ENCODE data around the gene PLA2G5. TPM values are rescaled to one million over a fixed set of nuclear protein-coding genes. Genes with fewer than 3 reads are reported as not detected.

PLA2G5 gene
- total and polyA plus RNA-seq, 2 of the 8 experiments (the other 6 are each of a cell fraction or from before 2014, with no cell fraction given) = 0.05 TPM; not detected in 1

DNA sequence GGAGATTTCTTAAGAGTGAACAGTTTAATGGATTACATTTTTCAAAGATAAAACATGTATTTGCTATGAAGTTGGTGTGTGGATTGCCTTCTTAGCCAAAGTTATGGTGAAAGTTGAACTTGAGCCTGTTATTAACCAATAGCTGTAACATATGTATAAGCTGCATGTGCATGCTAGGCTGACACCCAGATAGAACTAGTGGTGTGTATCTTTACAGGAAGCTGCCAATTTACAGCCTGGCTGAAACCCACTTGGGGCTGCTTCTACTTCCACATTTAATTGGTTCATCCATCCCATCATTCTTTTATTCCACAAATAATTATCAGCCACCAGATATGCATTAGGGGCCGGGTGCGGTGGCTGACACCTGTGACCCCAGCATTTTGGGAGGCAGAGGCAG, 3.3 kb downstream of the PLA2G5 start:
- no peaks in the 10 kb centered on the region for H3K79me1 ChIP-seq (ENCODE audit: low read depth, low read length)
- TF ChIP-seq NANOG (IDR thresholded peaks at IDR 0.05; ENCODE audit: insufficient read depth, low read depth, low read length, poor library complexity, severe bottlenecking) = no peak
- TF ChIP-seq CTBP2 (IDR thresholded peaks at IDR 0.05; ENCODE audit: borderline replicate concordance, insufficient read depth, insufficient read length, low read length) = no peak
- no peak for TF ChIP-seq TAF1 (IDR thresholded peaks at IDR 0.05; ENCODE audit: low read depth, low read length)
- no peak for TF ChIP-seq TCF12 (IDR thresholded peaks at IDR 0.05; ENCODE audit: low read depth, low read length)
- no peak for TF ChIP-seq CREB1 (IDR thresholded peaks at IDR 0.05)
- no peak for TF ChIP-seq CHD1 (IDR thresholded peaks at IDR 0.05; ENCODE audit: low read depth, low read length)
- no peak for TF ChIP-seq SIRT6 (IDR thresholded peaks at IDR 0.05; ENCODE audit: low read length)
- no peak for TF ChIP-seq FOSL1 (IDR thresholded peaks at IDR 0.05; ENCODE audit: insufficient read depth, low read depth, low read length)
- TF ChIP-seq RFX5 (IDR thresholded peaks at IDR 0.05; ENCODE audit: borderline replicate concordance, low read depth, low read length) = no peak
- no peak for TF ChIP-seq POLR2A (IDR thresholded peaks at IDR 0.05; ENCODE audit: control extremely low read depth in 1 of 2, low read depth in 2 of 2, low read length in 2 of 2)
- TF ChIP-seq EP300 (IDR thresholded peaks at IDR 0.05; ENCODE audit: borderline replicate concordance in 1 of 2, low read depth in 2 of 2, low read length in 2 of 2) = no peak
- no peak for TF ChIP-seq EZH2 (IDR thresholded peaks at IDR 0.05; ENCODE audit: low read depth, low read length, severe bottlenecking)
- no peak for TF ChIP-seq SUZ12 (IDR thresholded peaks at IDR 0.05; ENCODE audit: low read length)
- no peak for TF ChIP-seq PHF8 (conservative IDR thresholded peaks at IDR 0.05; ENCODE audit: low read depth, low read length)
- TF ChIP-seq, protein P1, sequence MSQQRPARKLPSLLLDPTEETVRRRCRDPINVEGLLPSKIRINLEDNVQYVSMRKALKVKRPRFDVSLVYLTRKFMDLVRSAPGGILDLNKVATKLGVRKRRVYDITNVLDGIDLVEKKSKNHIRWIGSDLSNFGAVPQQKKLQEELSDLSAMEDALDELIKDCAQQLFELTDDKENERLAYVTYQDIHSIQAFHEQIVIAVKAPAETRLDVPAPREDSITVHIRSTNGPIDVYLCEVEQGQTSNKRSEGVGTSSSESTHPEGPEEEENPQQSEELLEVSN (IDR thresholded peaks at IDR 0.05) = no peak

More for the DNA sequence above, 3.3 kb downstream of the PLA2G5 start:
- Histone ChIP-seq H3K14ac (ENCODE audit: insufficient read length) (no peak overlapping the region), H2AFZ (ENCODE audit: low read length) (no peak overlapping the region), H3K27ac (ENCODE audit: low read depth, low read length) (no peak overlapping the region), H2BK15ac (ENCODE audit: low read length) (no peak overlapping the region), H3K9ac (replicated peaks in 1 of 4; ENCODE audit: extremely low read depth in 1 of 4, low read depth in 3 of 4, low read length in 3 of 4) (no peak overlapping the region), H2AK5ac (ENCODE audit: low read depth, low read length) (no peak overlapping the region), H3K27me3 (replicated peaks in 1 of 4; ENCODE audit: control insufficient read depth in 3 of 4, extremely low read depth in 1 of 4, insufficient read depth in 3 of 4, low read length in 3 of 4) (no peaks in the 10 kb centered on the region), H3K4me3 (ENCODE audit: extremely low read depth in 1 of 4, insufficient read depth in 2 of 4, low read depth in 3 of 4, low read length in 4 of 4) (no peak overlapping the region), H3K79me2 (ENCODE audit: control insufficient read depth in 1 of 2, insufficient read depth in 2 of 2, low read length in 2 of 2) (no peaks in the 10 kb centered on the region), H3K56ac (replicated peaks; ENCODE audit: insufficient read length, low read depth, low read length) (no peak overlapping the region), H4K8ac (ENCODE audit: extremely low read depth, insufficient read depth, low read length) (no peak overlapping the region), H3K4me1 (replicated peaks in 1 of 4; ENCODE audit: control insufficient read depth in 3 of 4, insufficient read depth in 4 of 4, low read length in 3 of 4) (no peaks in the 10 kb centered on the region; a peak in 1 of 7 replicates), H3K23ac (ENCODE audit: insufficient read length) (no peak overlapping the region), H2BK20ac (ENCODE audit: low read length) (no peak overlapping the region), H2BK120ac (replicated peaks; ENCODE audit: low read depth, low read length) (no peak overlapping the region), H4K5ac (ENCODE audit: insufficient read length, low read depth, low read length) (no peak overlapping the region), H2BK12ac (ENCODE audit: low read depth, low read length) (no peak overlapping the region), H2BK5ac (ENCODE audit: low read depth, low read length) (no peak overlapping the region), H4K91ac (replicated peaks; ENCODE audit: insufficient read length, low read length) (no peak overlapping the region), H3K23me2 (ENCODE audit: low read depth, low read length) (no peaks in the 10 kb centered on the region), H3K4me2 (ENCODE audit: insufficient read depth in 1 of 2, low read depth in 2 of 2, low read length in 2 of 2) (no peak overlapping the region), H3K4ac (replicated peaks; ENCODE audit: insufficient read length, low read depth, low read length) (no peak overlapping the region), H3K18ac (ENCODE audit: extremely low read depth, low read length) (no peak overlapping the region), H3K9me3 (ENCODE audit: insufficient read depth in 2 of 2, low read depth in 1 of 2, low read length in 1 of 2) (no peaks in the 10 kb centered on the region), H3K36me3 (ENCODE audit: control insufficient read depth in 2 of 4, insufficient read depth in 4 of 4, low read length in 3 of 4) (no peaks in the 10 kb centered on the region), H4K20me1 (replicated peaks in 1 of 2; ENCODE audit: control insufficient read depth in 1 of 2, insufficient read depth in 2 of 2, low read length in 2 of 2) (no peaks in the 10 kb centered on the region)
- FAIRE-seq (no peak), DNase-seq (ENCODE audit: low read depth in 1 of 2, low spot score in 2 of 2) (no peak)
- ChIA-PET POLR2A (ENCODE audit: partially characterized antibody) (no interaction called here), CTCF (ENCODE audit: partially characterized antibody) (interaction anchor here (0.6 kb wide), 1 partner anchor 245 kb away, joined by 3 read pairs; no protein-coding TSS in a partner anchor)
- 100% methylated on average over 2 of the region's 2 CpGs; no CpG with 5 or more reads in 1 of the 2 experiments for whole genome bisulfite sequencing, 2 experiments (ENCODE audit: extremely low coverage in 1 of 2, insufficient coverage in 1 of 2, insufficient read length in 1 of 2, insufficient replicate concordance in 2 of 2, low coverage in 1 of 2, low lambda C conversion rate in 2 of 2, missing lambda C conversion rate in 1 of 2)
